Measurements from ENCODE around the gene SOWAHA.
A peak's percentile ranks its signal among the peaks of the same experiment; 100 is the strongest.

Gene SOWAHA

GRCh38 chr5:132825033-132825833 lies 12.1 kb downstream of the SOWAHA start:
- no peak for TF ChIP-seq CTCF (IDR thresholded peaks at IDR 0.05; ENCODE audit: insufficient read depth, low read depth, low read length, missing control alignments)
- no peak for DNase-seq (ENCODE audit: low read depth)
- H3K4me3 ChIP-seq (ENCODE audit: low read length), result no peak overlapping the region

- TF ChIP-seq CTCF (IDR thresholded peaks at IDR 0.05; ENCODE audit: insufficient read depth, low read depth, low read length, missing control alignments), result no peak
- no peak overlapping the region for H3K4me3 ChIP-seq (ENCODE audit: low read length)
- DNase-seq (ENCODE audit: low read depth), result no peak
These were observed 12.8 kb downstream of the SOWAHA start for GRCh38 chr5:132825834-132826391.

GRCh38 chr5:132826424-132827082 lies 13.5 kb downstream of the SOWAHA start:
- TF ChIP-seq CTCF (IDR thresholded peaks at IDR 0.05; ENCODE audit: insufficient read depth, low read depth, low read length, missing control alignments), result no peak
- no peak overlapping the region for H3K4me3 ChIP-seq (ENCODE audit: low read length)
- DNase-seq (ENCODE audit: low read depth), result no peak

- DNase-seq (ENCODE audit: low read depth), result no peak
- no peak for TF ChIP-seq CTCF (IDR thresholded peaks at IDR 0.05; ENCODE audit: insufficient read depth, low read depth, low read length, missing control alignments)
- H3K4me3 ChIP-seq (ENCODE audit: low read length), result no peak overlapping the region
These were observed 15.0 kb downstream of the SOWAHA start for GRCh38 chr5:132827943-132828673.

GRCh38 chr5:132828846-132829494 lies 15.9 kb downstream of the SOWAHA start:
- TF ChIP-seq CTCF (IDR thresholded peaks at IDR 0.05; ENCODE audit: insufficient read depth, low read depth, low read length, missing control alignments), result no peak
- H3K4me3 ChIP-seq (ENCODE audit: low read length), result no peak overlapping the region
- DNase-seq (ENCODE audit: low read depth), result no peak

- peak overlapping the region; percentile 48 for H3K4me3 ChIP-seq (ENCODE audit: low read length)
- DNase-seq (ENCODE audit: low read depth), result peak; percentile 71
- TF ChIP-seq CTCF (IDR thresholded peaks at IDR 0.05; ENCODE audit: insufficient read depth, low read depth, low read length, missing control alignments), result peak; percentile 65
These were observed 16.8 kb downstream of the SOWAHA start for GRCh38 chr5:132829742-132830435.
